ENCODE measurements around the gene SHE. TPM values are rescaled to one million over a fixed set of nuclear protein-coding genes. Genes with fewer than 3 reads are reported as not detected.

SHE gene
- total and polyA plus RNA-seq, 2 donors (not counting 1 experiment from before 2014, with no cell fraction given): not detected

- Histone ChIP-seq H3K4me3 (replicated peaks in 1 of 4; ENCODE audit: control extremely low read depth in 1 of 4, insufficient read depth in 1 of 4, low read depth in 3 of 4, low read length in 4 of 4) (no peak overlapping the region), H3K4me1 (ENCODE audit: control insufficient read depth, extremely low read depth, insufficient read depth, low read length) (peaks cover 8% of the 10 kb centered on the region), H3K27me3 (ENCODE audit: control insufficient read depth, insufficient read depth, low read length) (no peaks in the 10 kb centered on the region), H3K4me2 (ENCODE audit: extremely low read depth, insufficient read depth, low read length) (peak overlapping the region; percentile 4), H3K27ac (ENCODE audit: insufficient read depth, low read length) (peak overlapping the region; percentile 8), H3K36me3 (ENCODE audit: control insufficient read depth, insufficient read depth, low read length) (peaks cover 7% of the 10 kb centered on the region), H2AFZ (ENCODE audit: low read length) (no peak overlapping the region), H3K79me2 (ENCODE audit: control insufficient read depth, insufficient read depth, low read length) (no peaks in the 10 kb centered on the region), H4K20me1 (ENCODE audit: control insufficient read depth, extremely low read depth, insufficient read depth, low read length) (no peaks in the 10 kb centered on the region), H3K9me3 (ENCODE audit: control insufficient read depth, insufficient read depth, low read depth, low read length) (no peaks in the 10 kb centered on the region), H3K9ac (ENCODE audit: insufficient read depth, low read length) (no peak overlapping the region)
- no peak for DNase-seq (ENCODE audit: low read depth in 2 of 2)
- no peak for TF ChIP-seq CTCF (conservative IDR thresholded peaks at IDR 0.05 in 1 of 2, IDR thresholded peaks at IDR 0.05 in 1 of 2; ENCODE audit: low read depth in 1 of 2, low read length in 2 of 2)
- no peak for TF ChIP-seq EZH2 (IDR thresholded peaks at IDR 0.05; ENCODE audit: low read length, missing control alignments)
These were observed 49.1 kb downstream of the SHE start for GRCh38 chr1:154453161-154453560.

DNA sequence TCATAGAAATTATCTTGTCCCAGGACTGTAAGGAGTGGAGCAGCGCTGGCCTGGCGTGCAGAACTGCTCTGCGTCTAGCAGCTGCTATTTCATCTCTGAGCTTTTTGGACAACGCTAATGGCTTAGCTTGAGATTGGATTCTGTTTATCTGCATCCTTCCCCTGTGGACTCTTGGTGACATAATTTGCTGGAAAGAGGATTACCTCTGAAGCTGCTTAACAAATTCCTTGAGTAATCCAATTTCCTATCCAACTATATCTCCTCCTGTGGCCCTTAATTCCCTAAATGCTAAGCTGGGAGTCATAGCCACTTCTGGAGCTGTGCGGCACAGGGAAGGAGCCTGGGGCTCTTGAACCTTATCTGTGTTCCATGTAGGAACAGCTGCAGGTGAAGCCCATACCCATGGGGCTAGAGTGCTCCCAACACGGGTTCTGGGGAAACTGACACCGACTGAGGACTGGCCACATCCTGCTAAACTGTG lies 53.8 kb downstream of the SHE start:
- Histone ChIP-seq H3K4me3 (replicated peaks in 1 of 4; ENCODE audit: control extremely low read depth in 1 of 4, insufficient read depth in 1 of 4, low read depth in 3 of 4, low read length in 4 of 4) (no peak overlapping the region), H3K79me2 (ENCODE audit: control insufficient read depth, insufficient read depth, low read length) (no peaks in the 10 kb centered on the region), H3K27ac (ENCODE audit: insufficient read depth, low read length) (no peak overlapping the region), H3K9ac (ENCODE audit: insufficient read depth, low read length) (no peak overlapping the region), H3K4me2 (ENCODE audit: extremely low read depth, insufficient read depth, low read length) (no peak overlapping the region), H3K27me3 (ENCODE audit: control insufficient read depth, insufficient read depth, low read length) (no peaks in the 10 kb centered on the region), H3K4me1 (ENCODE audit: control insufficient read depth, extremely low read depth, insufficient read depth, low read length) (peaks cover 30% of the 10 kb centered on the region), H2AFZ (ENCODE audit: low read length) (no peak overlapping the region), H3K36me3 (ENCODE audit: control insufficient read depth, insufficient read depth, low read length) (peaks cover 9% of the 10 kb centered on the region), H4K20me1 (ENCODE audit: control insufficient read depth, extremely low read depth, insufficient read depth, low read length) (no peaks in the 10 kb centered on the region), H3K9me3 (ENCODE audit: control insufficient read depth, insufficient read depth, low read depth, low read length) (no peaks in the 10 kb centered on the region)
- DNase-seq (ENCODE audit: low read depth in 2 of 2): no peak
- TF ChIP-seq CTCF (conservative IDR thresholded peaks at IDR 0.05 in 1 of 2, IDR thresholded peaks at IDR 0.05 in 1 of 2; ENCODE audit: low read depth in 1 of 2, low read length in 2 of 2): no peak
- TF ChIP-seq EZH2 (IDR thresholded peaks at IDR 0.05; ENCODE audit: low read length, missing control alignments): no peak

DNA sequence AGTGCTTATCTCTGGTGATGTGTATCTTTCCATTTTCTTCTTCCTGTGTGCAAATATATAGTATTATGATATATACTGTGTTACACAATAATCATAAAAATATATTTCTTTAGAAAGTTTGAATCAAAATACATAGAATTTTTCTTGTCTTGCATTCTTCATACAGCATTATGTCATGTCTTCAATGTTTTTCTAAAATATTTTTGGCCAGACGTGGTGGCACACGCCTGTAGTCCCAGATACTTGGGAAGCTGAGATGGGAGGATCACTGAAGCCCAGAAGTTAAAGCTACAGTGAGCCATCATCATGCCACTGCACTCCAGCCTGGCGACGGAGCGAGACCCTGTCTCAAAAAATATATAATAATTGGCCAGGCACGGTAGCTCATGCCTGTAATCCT lies 55.4 kb downstream of the SHE start:
- H3K4me3 ChIP-seq (replicated peaks in 1 of 4; ENCODE audit: control extremely low read depth in 1 of 4, insufficient read depth in 1 of 4, low read depth in 3 of 4, low read length in 4 of 4): no peak overlapping the region
- peak overlapping the region; percentile 82 for H3K27ac ChIP-seq (ENCODE audit: insufficient read depth, low read length)

More for the DNA sequence above, 55.4 kb downstream of the SHE start:
- Histone ChIP-seq H3K27me3 (ENCODE audit: control insufficient read depth, insufficient read depth, low read length) (no peaks in the 10 kb centered on the region), H3K79me2 (ENCODE audit: control insufficient read depth, insufficient read depth, low read length) (no peaks in the 10 kb centered on the region), H3K9me3 (ENCODE audit: control insufficient read depth, insufficient read depth, low read depth, low read length) (no peaks in the 10 kb centered on the region), H3K9ac (ENCODE audit: insufficient read depth, low read length) (no peak overlapping the region), H3K36me3 (ENCODE audit: control insufficient read depth, insufficient read depth, low read length) (peaks cover 9% of the 10 kb centered on the region), H2AFZ (ENCODE audit: low read length) (no peak overlapping the region), H3K4me1 (ENCODE audit: control insufficient read depth, extremely low read depth, insufficient read depth, low read length) (peaks cover 34% of the 10 kb centered on the region), H4K20me1 (ENCODE audit: control insufficient read depth, extremely low read depth, insufficient read depth, low read length) (no peaks in the 10 kb centered on the region), H3K4me2 (ENCODE audit: extremely low read depth, insufficient read depth, low read length) (peak overlapping the region; percentile 29)
- TF ChIP-seq CTCF (conservative IDR thresholded peaks at IDR 0.05 in 1 of 2, IDR thresholded peaks at IDR 0.05 in 1 of 2; ENCODE audit: low read depth in 1 of 2, low read length in 2 of 2) (no peak), EZH2 (IDR thresholded peaks at IDR 0.05; ENCODE audit: low read length, missing control alignments) (no peak)
- no peak for DNase-seq (ENCODE audit: low read depth in 2 of 2)

Data from fibroblast of lung (primary cell).